Stimulated activated CD4-positive, alpha-beta T cell treated with anti-CD3 and anti-CD28 coated beads, Interleukin-2, amount 100 ng/mL, for 48 hours (primary cell): ENCODE results near the gene PAQR6.

Experiments used
- DNase-seq, 2 donors: peaks; one replicate each; pipeline ENCODE4 v3.0.0-alpha.2; 2020

PAQR6 gene

DNA sequence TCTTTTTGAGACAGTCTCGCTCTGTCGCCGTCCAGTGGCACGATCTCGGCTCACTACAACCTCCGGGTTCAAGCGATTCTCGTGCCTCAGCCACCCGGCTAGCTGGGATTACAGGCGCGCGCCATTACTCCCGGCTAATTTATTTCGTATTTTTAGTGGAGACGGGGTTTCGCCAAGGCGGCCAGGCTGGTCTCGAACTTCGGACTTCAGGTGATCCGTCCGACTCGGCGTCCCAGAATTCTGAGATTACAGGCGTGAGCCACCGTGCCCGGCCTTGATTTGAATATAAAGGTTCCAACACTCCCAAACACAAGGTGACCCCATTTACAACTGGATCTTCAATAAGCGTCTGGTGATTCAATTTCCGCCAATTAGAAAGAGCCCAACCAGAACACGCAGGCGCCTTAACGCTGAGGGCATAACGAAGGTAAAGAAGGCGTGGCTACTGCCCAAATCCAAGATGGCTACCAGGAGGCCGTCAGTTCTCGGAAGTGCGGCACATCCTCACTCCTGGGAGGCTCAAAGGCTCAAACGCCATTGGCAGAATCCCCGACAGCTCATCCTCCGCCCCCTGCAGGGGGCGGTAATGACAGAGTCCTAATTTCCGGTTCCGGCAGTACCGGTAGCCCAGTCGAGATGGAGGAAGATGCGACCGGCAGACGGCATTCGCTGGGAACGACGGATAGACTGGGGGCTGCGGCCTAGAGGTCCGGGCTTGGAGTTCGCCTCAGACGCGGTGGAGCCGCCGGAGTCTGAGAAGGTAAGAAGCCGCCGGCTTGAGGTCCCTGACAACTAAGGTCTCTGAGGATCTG lies 54.2 kb downstream of the PAQR6 start, which contains the start of gene SLC25A44:
Gene SLC25A44 (plus strand): TSS at position 617 of the 812 bp plus-strand sequence. CDS start 5,744 bp downstream, outside the sequence.
- DNase-seq, result peak; percentile 92 to 97
